HG03565 (cell line): ENCODE results near the gene FOXP1.

Experiments used
- ATAC-seq: cut with Tn5 transposase; IDR thresholded peaks from one replicate; pipeline ENCODE4 v1.9.1; 2021; ENCODE audit warnings: mild to moderate bottlenecking, moderate library complexity; ENCODE audit not compliant: unreplicated experiment

Gene FOXP1

GRCh38 chr3:71054312-71054711 is 529.2 kb downstream of the FOXP1 start:
- no peak for ATAC-seq

DNA sequence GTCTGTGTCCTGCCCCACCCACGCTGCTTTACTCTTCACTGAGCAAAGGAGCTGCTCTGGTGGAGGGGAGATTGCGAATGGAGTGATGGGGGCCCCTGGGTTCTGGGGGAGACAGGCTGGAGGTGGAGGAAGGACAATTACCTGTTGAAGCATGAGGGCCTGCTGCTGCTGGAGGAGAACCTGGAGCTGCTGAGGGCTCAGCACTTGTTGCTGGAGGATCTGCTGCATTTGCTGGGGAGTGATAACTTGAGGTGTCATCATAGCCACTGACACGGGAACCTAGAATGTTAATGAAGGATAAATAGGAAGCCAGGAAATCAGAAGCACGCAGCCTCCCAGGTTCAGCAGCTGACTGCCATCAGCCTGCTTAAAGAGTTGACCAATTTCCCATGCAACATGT is 530.0 kb downstream of the FOXP1 start:
- no peak for ATAC-seq

GRCh38 chr3:71052716-71053115 is 530.8 kb downstream of the FOXP1 start:
- no peak for ATAC-seq

DNA sequence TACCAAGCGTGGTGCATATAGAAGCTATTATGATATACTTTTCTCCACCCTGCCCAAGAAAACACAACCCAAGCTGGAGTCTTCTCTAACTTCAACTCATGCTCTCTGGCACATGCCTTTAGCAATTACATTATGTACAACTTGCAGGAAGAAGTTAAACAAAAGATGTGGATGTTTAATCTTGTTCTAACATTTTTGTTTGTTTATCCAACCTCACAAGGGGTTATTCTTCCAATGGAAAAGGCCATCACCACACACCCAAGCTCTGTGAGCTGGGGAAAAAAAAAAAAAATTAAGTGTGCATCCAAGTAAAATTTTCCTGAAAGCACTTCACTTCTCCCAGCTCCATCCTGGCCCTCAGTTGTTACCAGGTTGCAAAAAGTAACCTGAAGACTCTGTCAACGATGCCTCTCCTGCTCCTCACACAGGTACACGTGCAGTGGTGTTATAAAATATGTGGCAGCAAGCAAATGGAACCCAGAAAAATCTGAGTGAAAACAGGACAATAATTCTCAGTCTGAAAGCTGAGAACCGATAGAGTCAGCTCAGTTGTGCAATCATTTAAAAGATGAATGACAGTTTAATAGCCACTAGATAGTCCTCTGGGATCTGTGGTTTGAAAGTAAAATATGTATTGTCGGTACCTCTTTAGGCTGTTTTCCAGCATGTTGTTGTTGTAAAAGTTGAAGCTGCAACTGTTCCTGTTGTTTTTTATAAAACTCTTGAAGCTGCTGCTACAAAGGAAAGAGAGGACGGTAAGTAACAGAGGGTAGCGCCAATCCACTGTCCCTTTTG is 531.4 kb downstream of the FOXP1 start:
- no peak for ATAC-seq

GRCh38 chr3:71051259-71051595 is 532.3 kb downstream of the FOXP1 start:
- ATAC-seq = no peak

GRCh38 chr3:71050538-71051258 is 532.8 kb downstream of the FOXP1 start:
- no peak for ATAC-seq

GRCh38 chr3:71050166-71050537 is 533.4 kb downstream of the FOXP1 start:
- no peak for ATAC-seq

- no peak for ATAC-seq
Measured at GRCh38 chr3:71048948-71049347, 534.6 kb downstream of the FOXP1 start.

- no peak for ATAC-seq
Measured at GRCh38 chr3:71047616-71048531, 535.7 kb downstream of the FOXP1 start.

DNA sequence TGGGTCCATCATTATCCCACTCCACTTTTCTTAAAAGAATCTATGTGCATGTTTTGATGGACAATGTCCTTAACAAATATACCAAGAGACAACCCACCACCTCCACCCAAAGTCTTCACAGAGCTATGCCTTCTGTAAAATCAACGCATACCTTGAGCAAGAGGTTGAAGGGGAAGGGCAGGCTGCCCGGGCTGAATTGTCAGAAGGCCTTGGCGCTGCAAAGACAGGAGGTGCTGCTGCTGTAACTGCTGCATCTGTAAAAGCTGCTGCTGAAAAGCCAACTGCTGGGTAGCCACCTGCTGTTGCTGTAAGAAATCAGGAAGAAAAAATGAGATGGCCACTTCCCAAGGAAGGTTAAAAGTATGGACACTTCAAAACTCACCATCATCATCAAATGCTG is 536.7 kb downstream of the FOXP1 start:
- ATAC-seq = no peak

- peak; percentile 60 for ATAC-seq
Measured at GRCh38 chr3:71045917-71046282, 537.6 kb downstream of the FOXP1 start.

- ATAC-seq = no peak
Measured at GRCh38 chr3:71045212-71045916, 538.2 kb downstream of the FOXP1 start.

GRCh38 chr3:71042759-71043158 is 540.8 kb downstream of the FOXP1 start:
- no peak for ATAC-seq

- ATAC-seq = no peak
Measured at GRCh38 chr3:71041371-71041770, 542.2 kb downstream of the FOXP1 start.

DNA sequence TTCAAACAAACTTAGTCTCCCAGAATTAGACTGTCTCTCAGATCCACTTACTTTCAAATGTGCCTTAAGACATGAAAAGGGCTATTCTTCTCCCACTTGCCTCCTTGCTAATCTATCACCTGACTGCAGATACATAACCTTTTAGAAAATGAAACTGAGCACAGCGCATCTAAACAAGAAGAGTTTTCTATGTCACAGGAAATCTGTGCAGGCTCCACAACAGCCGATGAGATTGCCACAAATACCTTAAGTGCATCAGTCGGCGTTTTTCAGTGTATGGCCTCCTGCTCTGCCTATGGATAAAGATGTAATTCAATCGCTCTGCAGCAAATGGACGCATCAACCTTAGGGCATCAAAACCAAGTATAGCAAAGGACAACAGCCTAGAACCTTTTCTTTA is 544.2 kb downstream of the FOXP1 start:
- ATAC-seq = no peak

DNA sequence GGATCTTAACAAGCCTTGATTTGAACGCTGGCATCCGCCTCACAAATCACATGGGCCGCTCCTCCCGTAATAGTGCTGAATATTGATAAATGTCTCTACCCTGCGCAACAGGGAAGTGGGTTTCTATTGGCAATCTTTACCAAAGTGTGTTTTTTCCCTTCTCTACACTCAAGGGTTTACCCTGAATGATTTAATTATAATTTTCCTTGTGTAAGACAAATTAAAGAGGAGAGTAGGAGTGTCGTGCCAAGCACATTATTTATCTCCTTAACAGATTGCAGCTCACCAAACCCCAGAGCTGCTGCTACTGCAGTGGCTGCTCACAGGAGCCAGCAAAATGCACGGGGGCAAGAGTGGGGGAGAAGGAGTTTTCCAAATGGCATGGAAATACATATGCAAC is 545.8 kb downstream of the FOXP1 start:
- ATAC-seq = no peak

DNA sequence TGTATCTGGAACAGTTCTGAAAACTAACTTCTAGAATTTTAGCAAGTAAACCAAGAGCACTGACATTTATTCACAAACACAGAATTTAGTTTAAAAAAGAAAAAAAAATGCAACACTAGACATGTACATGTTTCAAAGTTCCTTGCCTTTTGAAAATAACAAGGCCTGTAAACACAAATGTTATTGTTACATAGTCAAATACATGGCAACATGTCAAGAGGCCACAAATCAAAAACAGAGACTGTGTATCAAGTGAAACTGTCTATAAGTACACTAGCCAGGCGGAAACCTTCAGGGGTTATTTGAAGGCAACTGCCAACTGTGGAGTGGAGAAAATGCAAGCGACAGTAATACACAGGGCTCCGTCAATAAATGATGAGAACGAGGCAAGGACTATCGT is 547.6 kb downstream of the FOXP1 start:
- no peak for ATAC-seq

DNA sequence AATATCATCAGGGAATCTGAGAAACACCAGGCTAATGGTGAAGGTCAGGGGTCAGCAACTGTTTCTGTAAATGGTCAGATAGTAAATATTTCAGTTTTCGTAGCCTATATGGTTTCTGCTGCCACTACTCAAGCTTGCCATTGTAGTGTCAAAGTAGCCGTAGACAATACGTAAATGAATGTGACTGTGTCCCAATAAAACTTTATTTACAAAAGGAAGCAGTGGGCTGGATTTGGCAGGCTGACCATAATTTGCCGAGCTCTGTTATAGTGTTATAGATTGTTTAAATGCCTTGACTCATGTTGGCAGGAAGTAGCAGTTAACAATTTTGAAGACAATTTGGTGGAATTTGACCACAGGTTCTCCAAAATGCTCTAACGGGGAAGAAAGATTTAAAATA is 548.2 kb downstream of the FOXP1 start:
- no peak for ATAC-seq

- no peak for ATAC-seq
Measured at GRCh38 chr3:71033681-71034220, 549.8 kb downstream of the FOXP1 start.

DNA sequence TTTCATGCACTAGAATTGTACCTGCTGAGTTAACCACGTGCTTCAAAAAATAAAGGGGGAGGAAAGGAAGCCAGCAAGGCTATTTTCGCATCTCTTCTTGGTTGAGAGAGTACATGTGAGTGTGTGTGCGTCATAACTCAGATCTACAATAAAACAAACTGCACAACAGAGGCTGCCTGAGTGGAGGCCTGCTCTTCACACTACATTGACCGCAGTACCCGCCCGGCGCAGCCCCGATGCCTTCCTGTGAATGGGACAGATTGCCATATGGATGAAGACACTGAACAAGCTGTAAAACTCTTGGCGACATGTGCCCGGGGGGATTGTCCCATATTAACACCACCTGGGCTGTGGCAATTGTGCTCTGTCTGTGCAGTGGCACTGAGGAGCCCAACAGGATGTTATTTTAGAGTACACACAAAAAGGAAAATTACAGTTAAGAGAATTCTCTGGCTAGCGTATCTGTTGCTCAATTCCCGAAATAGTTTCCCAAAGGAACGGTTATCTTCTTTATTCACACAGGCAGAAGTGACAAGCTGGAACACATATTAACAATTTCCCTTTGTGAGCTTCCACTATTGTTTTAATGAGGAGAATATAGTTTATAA is 551.5 kb downstream of the FOXP1 start:
- no peak for ATAC-seq
